Lung (tissue), 12 donors: ENCODE data around the gene HYAL4. TPM values are rescaled to one million over a fixed set of nuclear protein-coding genes. Genes with fewer than 3 reads are reported as not detected.
"Not testable (repeated sequence)": the region's sequence is repeated elsewhere in the genome, so short reads cannot be mapped to it uniquely, and the experiment has no call there.

Experiments
- ATAC-seq: fragments of 200-7000 bp; cut with Tn5 transposase; one replicate; pipeline ENCODE4 v1.9.1; 2020; ENCODE audit warnings: moderate number of reproducible peaks; ENCODE audit not compliant: insufficient read depth, low FRiP score
- DNase-seq, 3 donors: peaks; one replicate each; pipeline ENCODE4 v3.0.0-alpha.2; 2013 to 2017
- H3K27ac ChIP-seq, 2 donors: one replicate each; pipeline ENCODE4 v1.5.1; 2013; ENCODE audit warnings: mild to moderate bottlenecking in 2 of 2, moderate library complexity in 2 of 2, control low read depth in 1 of 2, inconsistent platforms in 1 of 2, low read depth in 1 of 2, low read length in 1 of 2
- H3K27me3 ChIP-seq, 3 donors: one replicate each; pipeline ENCODE4 v1.5.1; 2013; ENCODE audit warnings: low read length in 2 of 3; ENCODE audit not compliant: control insufficient read depth in 3 of 3, insufficient read depth in 3 of 3
- H3K36me3 ChIP-seq, 4 donors: one replicate each; pipeline ENCODE4 v1.5.1; 2013; ENCODE audit warnings: low read length in 4 of 4, mild to moderate bottlenecking in 1 of 4, moderate library complexity in 1 of 4; ENCODE audit not compliant: control insufficient read depth in 4 of 4, insufficient read depth in 4 of 4
- H3K4me1 ChIP-seq, 5 donors: one replicate each; pipeline ENCODE4 v1.5.1; 2013; ENCODE audit warnings: low read length in 5 of 5, mild to moderate bottlenecking in 2 of 5, moderate library complexity in 1 of 5; ENCODE audit not compliant: control insufficient read depth in 5 of 5, insufficient read depth in 5 of 5
- H3K4me3 ChIP-seq: one replicate; pipeline ENCODE4 v1.5.1; 2013; ENCODE audit warnings: mild to moderate bottlenecking, control low read depth, moderate library complexity
- H3K9ac ChIP-seq, 2 donors: one replicate each; pipeline ENCODE4 v1.5.1; 2013; ENCODE audit warnings: low read length in 2 of 2, control low read depth in 1 of 2; ENCODE audit not compliant: insufficient read depth in 1 of 2
- H3K9me3 ChIP-seq, 4 donors: one replicate each; pipeline ENCODE4 v1.5.1; 2013; ENCODE audit warnings: low read length in 3 of 4, mild to moderate bottlenecking in 1 of 4, moderate library complexity in 1 of 4; ENCODE audit not compliant: control insufficient read depth in 4 of 4, insufficient read depth in 3 of 4
- WGBS, 2 donors: extraction: QIAGEN DNeasy Blood & Tissue Kit; methylation state at CpG; one replicate each; pipeline ENCODE4 v1.1.7; 2013; 5-methylcytosine and 5-hydroxymethylcytosine counted together
- polyA plus RNA-seq, 2 donors: library from polyadenylated mRNA; stranded (reverse); fragments of 200-250 nt; gene quantifications; one replicate each; pipeline ENCODE4 v1.2.1, GENCODE V29; 2013
- total RNA-seq, 2 donors: library from RNA; depleted of rRNA in 1 of 2; stranded (reverse); fragments of >200 nt in 1 of 2; gene quantifications; one replicate each; pipeline ENCODE4 v1.2.1, GENCODE V29; 2014 to 2021
- TF ChIP-seq, protein P1 (sequence below): IDR thresholded peaks from 2 replicates; pipeline ENCODE4 v1.5.1; 2012; ENCODE audit warnings: mild to moderate bottlenecking; ENCODE audit errors: control extremely low read depth, extremely low read depth
- donor health status: control.
- donor health status: control.
- donor health status: Bipolar disorder and iron deficiency.
- donor health status: healthy.
- donor health status: DM: yes; HTN: yes; CAD: no.

HYAL4 gene
- total and polyA plus RNA-seq, 4 donors, result 0.07 to 0.74 TPM; not detected in 2

DNA sequence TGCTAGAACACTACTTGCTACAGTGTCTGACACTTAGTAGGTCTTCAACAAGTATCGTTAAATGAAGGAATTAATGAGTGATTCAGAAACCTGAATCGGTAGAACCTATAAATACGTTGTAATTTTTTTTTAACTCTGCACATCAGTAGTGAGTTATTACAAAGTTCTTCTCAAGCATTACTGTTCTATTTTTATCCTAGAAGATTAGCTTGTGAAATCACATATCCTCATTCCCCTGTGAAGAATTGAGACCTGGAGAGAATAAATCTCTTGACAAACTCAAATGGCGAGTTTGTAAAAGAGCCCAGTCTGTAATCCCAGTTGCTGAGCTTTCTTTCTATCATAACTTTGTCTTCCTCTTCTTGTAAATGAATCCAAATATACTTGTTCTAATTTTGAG, 34.7 kb downstream of the HYAL4 start:
- Histone ChIP-seq H3K27me3 (no peaks in the 10 kb centered on the region), H3K9me3 (no peaks in the 10 kb centered on the region), H3K4me1 (peaks cover 0 to 2% (median 0%) of the 10 kb centered on the region in 5 donors), H3K9ac (no peak overlapping the region), H3K27ac (no peak overlapping the region), H3K4me3 (no peak overlapping the region), H3K36me3 (no peaks in the 10 kb centered on the region)
- DNase-seq (no peak), ATAC-seq (no peak)
- TF ChIP-seq, protein P1, sequence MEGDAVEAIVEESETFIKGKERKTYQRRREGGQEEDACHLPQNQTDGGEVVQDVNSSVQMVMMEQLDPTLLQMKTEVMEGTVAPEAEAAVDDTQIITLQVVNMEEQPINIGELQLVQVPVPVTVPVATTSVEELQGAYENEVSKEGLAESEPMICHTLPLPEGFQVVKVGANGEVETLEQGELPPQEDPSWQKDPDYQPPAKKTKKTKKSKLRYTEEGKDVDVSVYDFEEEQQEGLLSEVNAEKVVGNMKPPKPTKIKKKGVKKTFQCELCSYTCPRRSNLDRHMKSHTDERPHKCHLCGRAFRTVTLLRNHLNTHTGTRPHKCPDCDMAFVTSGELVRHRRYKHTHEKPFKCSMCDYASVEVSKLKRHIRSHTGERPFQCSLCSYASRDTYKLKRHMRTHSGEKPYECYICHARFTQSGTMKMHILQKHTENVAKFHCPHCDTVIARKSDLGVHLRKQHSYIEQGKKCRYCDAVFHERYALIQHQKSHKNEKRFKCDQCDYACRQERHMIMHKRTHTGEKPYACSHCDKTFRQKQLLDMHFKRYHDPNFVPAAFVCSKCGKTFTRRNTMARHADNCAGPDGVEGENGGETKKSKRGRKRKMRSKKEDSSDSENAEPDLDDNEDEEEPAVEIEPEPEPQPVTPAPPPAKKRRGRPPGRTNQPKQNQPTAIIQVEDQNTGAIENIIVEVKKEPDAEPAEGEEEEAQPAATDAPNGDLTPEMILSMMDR, result no peak
- 82 to 83% methylated on average over 4 of the region's 4 CpGs for WGBS, 2 donors

- 59 to 96% methylated on average over 2 of the region's 2 CpGs for WGBS, 2 donors
- Histone ChIP-seq H3K4me1 (peaks cover 0 to 2% (median 0%) of the 10 kb centered on the region in 5 donors), H3K4me3 (no peak overlapping the region), H3K9ac (no peak overlapping the region), H3K36me3 (no peaks in the 10 kb centered on the region), H3K27ac (no peak overlapping the region), H3K9me3 (no peaks in the 10 kb centered on the region), H3K27me3 (no peaks in the 10 kb centered on the region)
- DNase-seq, result no peak
- no peak for ATAC-seq
- TF ChIP-seq, protein P1, result no peak
Measured at GRCh38 chr7:123881300-123881699, 36.3 kb downstream of the HYAL4 start.

GRCh38 chr7:123883154-123883553, 38.2 kb downstream of the HYAL4 start:
- Histone ChIP-seq H3K36me3 (no peaks in the 10 kb centered on the region), H3K27ac (no peak overlapping the region), H3K4me1 (peaks cover 0 to 2% (median 0%) of the 10 kb centered on the region in 5 donors), H3K4me3 (no peak overlapping the region), H3K9me3 (no peaks in the 10 kb centered on the region), H3K9ac (no peak overlapping the region), H3K27me3 (no peaks in the 10 kb centered on the region)
- TF ChIP-seq, protein P1, result no peak
- ATAC-seq (no peak), DNase-seq (no peak)

- DNase-seq (no peak), ATAC-seq (no peak)
- Histone ChIP-seq H3K9me3 (peaks cover 0 to 4% (median 0%) of the 10 kb centered on the region in 4 donors), H3K9ac (no peak overlapping the region), H3K27me3 (no peaks in the 10 kb centered on the region), H3K36me3 (no peaks in the 10 kb centered on the region), H3K4me1 (no peaks in the 10 kb centered on the region), H3K4me3 (no peak overlapping the region), H3K27ac (no peak overlapping the region)
- TF ChIP-seq, protein P1, result no peak
Measured at GRCh38 chr7:123888192-123888591, 43.2 kb downstream of the HYAL4 start.

GRCh38 chr7:123894753-123895152, 49.8 kb downstream of the HYAL4 start:
- H3K27me3 ChIP-seq, H3K4me3 ChIP-seq, H3K9ac ChIP-seq, H3K4me1 ChIP-seq, DNase-seq, H3K9me3 ChIP-seq, ATAC-seq, H3K36me3 ChIP-seq, H3K27ac ChIP-seq: not testable (repeated sequence)
- WGBS, 2 donors, result 92 to 95% methylated on average over 10 of the region's 10 CpGs
